Naive thymus-derived CD4-positive, alpha-beta T cell (primary cell): ENCODE data around the gene BUD13. TPM values are rescaled to one million over a fixed set of nuclear protein-coding genes. Genes with fewer than 3 reads are reported as not detected.

Source experiments
- ATAC-seq: fragments of 150-1000 bp; cut with Tn5 transposase; 2 replicates; pipeline ENCODE4 v1.10.0; 2021; ENCODE audit warnings: mild to moderate bottlenecking, moderate library complexity
- CTCF ChIA-PET: fragments of 350-600 bp; sonication (Branson Sonifier 250); formaldehyde crosslinking; loops from one replicate; lab custom pipeline; 2021; ENCODE audit warnings: antibody characterized with exemption; lab: Charles Lee
- POLR2A ChIA-PET: fragments of 350-600 bp; sonication (Branson Sonifier 250); formaldehyde crosslinking; loops from one replicate; lab custom pipeline; 2021; ENCODE audit warnings: antibody characterized with exemption, inconsistent platforms; lab: Charles Lee
- DNase-seq, 9 donors: peaks; one replicate each; pipeline versions ENCODE4 v3.0.0 to v3.0.0-alpha.2; 2020 to 2022; ENCODE audit warnings: mixed read lengths in 1 of 9
- H3K27ac ChIP-seq: one replicate; pipeline ENCODE4 v1.7.0; 2013; ENCODE audit warnings: mild to moderate bottlenecking, low read depth, low read length, moderate library complexity
- H3K27me3 ChIP-seq, 2 donors: one replicate each; pipeline ENCODE4 v1.7.0; 2013; ENCODE audit warnings: low read length in 2 of 2, mild to moderate bottlenecking in 2 of 2, moderate library complexity in 2 of 2; ENCODE audit not compliant: control insufficient read depth in 2 of 2, insufficient read depth in 2 of 2
- H3K36me3 ChIP-seq, 3 experiments: 1 replicate in 2 of 3; 2 replicates in 1 of 3; pipeline ENCODE4 v1.7.0; 2013; ENCODE audit warnings: low read length in 3 of 3, mild to moderate bottlenecking in 3 of 3, moderate library complexity in 1 of 3; ENCODE audit not compliant: insufficient read depth in 3 of 3, control insufficient read depth in 2 of 3
- H3K4me1 ChIP-seq, 2 donors: one replicate each; pipeline ENCODE4 v1.7.0; 2013; ENCODE audit warnings: low read length in 2 of 2, mild to moderate bottlenecking in 2 of 2, moderate library complexity in 1 of 2; ENCODE audit not compliant: control insufficient read depth in 2 of 2, insufficient read depth in 2 of 2
- H3K4me3 ChIP-seq: 2 replicates; pipeline ENCODE4 v1.7.0; 2013; ENCODE audit warnings: mild to moderate bottlenecking, low read length
- H3K9me3 ChIP-seq, 3 experiments: 1 replicate in 2 of 3; 2 replicates in 1 of 3; pipeline ENCODE4 v1.7.0; 2013; ENCODE audit warnings: low read length in 3 of 3; ENCODE audit not compliant: control insufficient read depth in 2 of 3
- H3K27ac Mint-ChIP-seq, 9 donors: one replicate each; pipeline ENCODE4 v1.8.0; 2020 to 2022; ENCODE audit warnings: mixed read lengths in 9 of 9, mild to moderate bottlenecking in 8 of 9, moderate library complexity in 5 of 9, inconsistent platforms in 2 of 9
- H3K27me3 Mint-ChIP-seq, 5 donors: one replicate each; pipeline ENCODE4 v1.8.0; 2021 to 2022; ENCODE audit warnings: mixed read lengths in 5 of 5, mild to moderate bottlenecking in 1 of 5
- H3K36me3 Mint-ChIP-seq, 5 donors: one replicate each; pipeline ENCODE4 v1.8.0; 2020 to 2022; ENCODE audit warnings: mixed read lengths in 5 of 5, mild to moderate bottlenecking in 3 of 5, inconsistent platforms in 1 of 5
- H3K4me1 Mint-ChIP-seq, 7 donors: one replicate each; pipeline ENCODE4 v1.8.0; 2020 to 2022; ENCODE audit warnings: mixed read lengths in 7 of 7, mild to moderate bottlenecking in 3 of 7, inconsistent platforms in 1 of 7
- H3K4me3 Mint-ChIP-seq, 10 donors: one replicate each; pipeline ENCODE4 v1.8.0; 2020 to 2022; ENCODE audit warnings: mild to moderate bottlenecking in 10 of 10, mixed read lengths in 10 of 10, moderate library complexity in 6 of 10, inconsistent platforms in 2 of 10
- H3K9me3 Mint-ChIP-seq, 11 donors: one replicate each; pipeline ENCODE4 v1.8.0; 2020 to 2022; ENCODE audit warnings: mixed read lengths in 11 of 11, mild to moderate bottlenecking in 4 of 11, inconsistent platforms in 1 of 11, moderate library complexity in 1 of 11
- intact Hi-C, 2 donors: fragments of 100-400 bp; cut with micrococcal nuclease; formaldehyde crosslinking; loops; one replicate each; pipeline ENCODE4 v1.15.1; 2023
- polyA plus RNA-seq, 2 donors: library from polyadenylated mRNA; unstranded; fragments of 300-500 nt; fragmentation: Illumina TruSeq; gene quantifications; one replicate each; pipeline ENCODE4 v1.2.3, GENCODE V29; 2021
- total RNA-seq, 6 experiments: library from RNA in 5 of 6; stranded (reverse) in 5 of 6; gene quantifications; 1 replicate in 5 of 6; 2 replicates in 1 of 6; pipeline ENCODE4 v1.2.3 and lab custom pipeline; 2021 to 2026

Gene BUD13
- total and polyA plus RNA-seq, 7 experiments from 2014 or later, result 9.4 to 32.0 (median 20.3) TPM

GRCh38 chr11:116730241-116730561, 42.6 kb downstream of the BUD13 start:
- Histone ChIP-seq H3K4me1 (peaks cover 0 to 5% of the 10 kb centered on the region in 2 donors), H3K27me3 (no peaks in the 10 kb centered on the region), H3K27ac (no peak overlapping the region), H3K36me3 (no peaks in the 10 kb centered on the region), H3K4me3 (no peak overlapping the region), H3K9me3 (no peaks in the 10 kb centered on the region)
- intact Hi-C loops, result loop anchor here in 1 of 2 donors (5.0 kb wide), 2 partner anchors 107 to 497 kb away; partner anchors contain the start of gene APOA1
- ChIA-PET CTCF (no interaction called here), POLR2A (no interaction called here)
- peaks cover 0 to 12% (median 0%) of the 10 kb centered on the region in 5 donors for H3K27me3 Mint-ChIP-seq
- no peaks in the 10 kb centered on the region for H3K36me3 Mint-ChIP-seq
- DNase-seq, result no peak
- no peak overlapping the region for H3K27ac Mint-ChIP-seq
- H3K4me1 Mint-ChIP-seq, result peaks cover 4 to 15% (median 8%) of the 10 kb centered on the region in 7 donors
- no peak for ATAC-seq
- H3K4me3 Mint-ChIP-seq, result no peak overlapping the region
- no peaks in the 10 kb centered on the region for H3K9me3 Mint-ChIP-seq

GRCh38 chr11:116729501-116730240, 43.1 kb downstream of the BUD13 start:
- H3K36me3 ChIP-seq, result no peaks in the 10 kb centered on the region
- CTCF ChIA-PET, result no interaction called here
- no peak overlapping the region for H3K27ac Mint-ChIP-seq

GRCh38 chr11:116727990-116728389, 44.8 kb downstream of the BUD13 start:
- H3K36me3 Mint-ChIP-seq, result no peaks in the 10 kb centered on the region
- CTCF ChIA-PET, result no interaction called here
- Histone ChIP-seq H3K27me3 (no peaks in the 10 kb centered on the region), H3K27ac (no peak overlapping the region), H3K4me1 (peaks cover 0 to 5% of the 10 kb centered on the region in 2 donors), H3K4me3 (no peak overlapping the region), H3K36me3 (no peaks in the 10 kb centered on the region), H3K9me3 (no peaks in the 10 kb centered on the region)
- peaks cover 0 to 15% (median 0%) of the 10 kb centered on the region in 5 donors for H3K27me3 Mint-ChIP-seq
- ATAC-seq (no peak), DNase-seq (no peak)
- intact Hi-C loops, result no loop called here
- POLR2A ChIA-PET, result no interaction called here
- H3K4me3 Mint-ChIP-seq, result no peak overlapping the region
- H3K9me3 Mint-ChIP-seq, result no peaks in the 10 kb centered on the region
- no peak overlapping the region for H3K27ac Mint-ChIP-seq
- H3K4me1 Mint-ChIP-seq, result peaks cover 4 to 7% (median 7%) of the 10 kb centered on the region in 7 donors

More at GRCh38 chr11:116729501-116730240, 43.1 kb downstream of the BUD13 start:
- Mint-ChIP-seq H3K36me3 (no peaks in the 10 kb centered on the region), H3K9me3 (no peaks in the 10 kb centered on the region), H3K4me1 (peaks cover 4 to 15% (median 8%) of the 10 kb centered on the region in 7 donors), H3K27me3 (peaks cover 0 to 12% (median 0%) of the 10 kb centered on the region in 5 donors), H3K4me3 (no peak overlapping the region)
- Histone ChIP-seq H3K4me1 (peaks cover 0 to 5% of the 10 kb centered on the region in 2 donors), H3K4me3 (no peak overlapping the region), H3K27ac (no peak overlapping the region), H3K27me3 (no peaks in the 10 kb centered on the region), H3K9me3 (no peaks in the 10 kb centered on the region)
- intact Hi-C loops, result loop anchor here in 1 of 2 donors (5.0 kb wide), 2 partner anchors 108 to 498 kb away; partner anchors contain the start of gene APOA1
- DNase-seq (no peak), ATAC-seq (no peak)
- POLR2A ChIA-PET, result no interaction called here

GRCh38 chr11:116725434-116726221, 47.2 kb downstream of the BUD13 start:
- Histone ChIP-seq H3K36me3 (no peaks in the 10 kb centered on the region), H3K4me1 (no peaks in the 10 kb centered on the region), H3K9me3 (no peaks in the 10 kb centered on the region), H3K4me3 (no peak overlapping the region), H3K27ac (no peak overlapping the region), H3K27me3 (no peaks in the 10 kb centered on the region)
- no peak for DNase-seq
- ChIA-PET POLR2A (no interaction called here), CTCF (no interaction called here)
- Mint-ChIP-seq H3K4me1 (no peaks in the 10 kb centered on the region), H3K4me3 (no peak overlapping the region), H3K36me3 (no peaks in the 10 kb centered on the region), H3K9me3 (no peaks in the 10 kb centered on the region), H3K27me3 (peaks cover 0 to 15% (median 3%) of the 10 kb centered on the region in 5 donors), H3K27ac (no peak overlapping the region)
- no peak for ATAC-seq
- intact Hi-C loops, result no loop called here

GRCh38 chr11:116724813-116725212, 48.0 kb downstream of the BUD13 start:
- intact Hi-C loops, result no loop called here
- Mint-ChIP-seq H3K9me3 (no peaks in the 10 kb centered on the region), H3K27me3 (peaks cover 0 to 15% (median 3%) of the 10 kb centered on the region in 5 donors), H3K4me1 (no peaks in the 10 kb centered on the region), H3K36me3 (no peaks in the 10 kb centered on the region), H3K27ac (no peak overlapping the region), H3K4me3 (no peak overlapping the region)
- POLR2A ChIA-PET, result no interaction called here
- H3K4me1 ChIP-seq, result no peaks in the 10 kb centered on the region
- H3K36me3 ChIP-seq, result no peaks in the 10 kb centered on the region
- ATAC-seq (no peak), DNase-seq (no peak)
- no peak overlapping the region for H3K27ac ChIP-seq
- CTCF ChIA-PET, result no interaction called here
- H3K27me3 ChIP-seq, result no peaks in the 10 kb centered on the region
- no peak overlapping the region for H3K4me3 ChIP-seq
- H3K9me3 ChIP-seq, result no peaks in the 10 kb centered on the region

GRCh38 chr11:116723511-116723910, 49.3 kb downstream of the BUD13 start:
- H3K4me3 ChIP-seq, result no peak overlapping the region
- POLR2A ChIA-PET, result no interaction called here
- H3K4me1 ChIP-seq, result no peaks in the 10 kb centered on the region
- Mint-ChIP-seq H3K4me1 (no peaks in the 10 kb centered on the region), H3K36me3 (no peaks in the 10 kb centered on the region), H3K9me3 (no peaks in the 10 kb centered on the region), H3K27me3 (peaks cover 0 to 15% (median 3%) of the 10 kb centered on the region in 5 donors), H3K4me3 (no peak overlapping the region), H3K27ac (no peak overlapping the region)
- no peaks in the 10 kb centered on the region for H3K36me3 ChIP-seq
- CTCF ChIA-PET, result no interaction called here
- ATAC-seq, result no peak
- H3K27ac ChIP-seq, result no peak overlapping the region
- intact Hi-C loops, result no loop called here
- H3K9me3 ChIP-seq, result no peaks in the 10 kb centered on the region
- no peaks in the 10 kb centered on the region for H3K27me3 ChIP-seq
- DNase-seq, result no peak
